ENCODE data around the gene YBX2.

DNA sequence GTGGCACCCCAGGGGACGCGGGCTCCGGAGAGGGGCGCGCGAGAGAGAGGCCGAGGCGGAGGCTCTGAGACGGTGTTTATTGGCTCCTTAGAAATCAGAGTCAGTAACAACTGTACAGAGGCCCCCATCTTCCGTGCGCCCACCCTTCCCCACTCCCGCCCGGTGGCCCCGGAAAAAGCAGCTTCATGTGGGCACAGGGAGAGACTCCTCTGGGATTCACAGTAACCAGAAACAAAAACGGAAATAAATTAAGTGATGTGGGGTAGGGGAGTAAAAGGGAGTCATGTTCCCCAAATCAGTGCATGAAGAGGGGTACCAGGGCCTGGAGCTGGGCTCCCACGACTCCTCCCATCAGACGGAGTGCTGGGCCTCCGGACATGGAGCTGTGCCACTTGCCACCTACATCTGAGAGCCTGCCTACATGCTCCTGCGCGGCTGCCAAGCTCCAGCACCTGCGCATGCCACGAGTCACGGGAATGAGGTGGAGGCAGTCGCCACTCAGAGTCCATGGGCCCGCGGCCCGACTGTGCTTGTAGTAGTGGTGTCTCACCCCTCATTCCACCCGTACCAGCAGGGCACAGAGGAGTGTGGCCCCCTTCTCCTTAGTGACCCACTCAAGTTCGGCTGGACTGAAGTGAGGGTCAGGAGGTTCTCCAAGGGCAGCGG, 21.3 kb upstream of the YBX2 start:
- no peak for TF ChIP-seq POLR2A (IDR thresholded peaks at IDR 0.05)
- TF ChIP-seq, protein P1, sequence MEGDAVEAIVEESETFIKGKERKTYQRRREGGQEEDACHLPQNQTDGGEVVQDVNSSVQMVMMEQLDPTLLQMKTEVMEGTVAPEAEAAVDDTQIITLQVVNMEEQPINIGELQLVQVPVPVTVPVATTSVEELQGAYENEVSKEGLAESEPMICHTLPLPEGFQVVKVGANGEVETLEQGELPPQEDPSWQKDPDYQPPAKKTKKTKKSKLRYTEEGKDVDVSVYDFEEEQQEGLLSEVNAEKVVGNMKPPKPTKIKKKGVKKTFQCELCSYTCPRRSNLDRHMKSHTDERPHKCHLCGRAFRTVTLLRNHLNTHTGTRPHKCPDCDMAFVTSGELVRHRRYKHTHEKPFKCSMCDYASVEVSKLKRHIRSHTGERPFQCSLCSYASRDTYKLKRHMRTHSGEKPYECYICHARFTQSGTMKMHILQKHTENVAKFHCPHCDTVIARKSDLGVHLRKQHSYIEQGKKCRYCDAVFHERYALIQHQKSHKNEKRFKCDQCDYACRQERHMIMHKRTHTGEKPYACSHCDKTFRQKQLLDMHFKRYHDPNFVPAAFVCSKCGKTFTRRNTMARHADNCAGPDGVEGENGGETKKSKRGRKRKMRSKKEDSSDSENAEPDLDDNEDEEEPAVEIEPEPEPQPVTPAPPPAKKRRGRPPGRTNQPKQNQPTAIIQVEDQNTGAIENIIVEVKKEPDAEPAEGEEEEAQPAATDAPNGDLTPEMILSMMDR (IDR thresholded peaks at IDR 0.05) = no peak

All from suprapubic skin (tissue), 3 donors.